Left lobe of liver (tissue), 2 donors: ENCODE measurements around the gene SAFB. TPM values are rescaled to one million over a fixed set of nuclear protein-coding genes. Genes with fewer than 3 reads are reported as not detected.
"Not testable (repeated sequence)": the region's sequence is repeated elsewhere in the genome, so short reads cannot be mapped to it uniquely, and the experiment has no call there.

ENCODE experiments used
- ATAC-seq: fragments of 200-7000 bp; cut with Tn5 transposase; one replicate; pipeline ENCODE4 v1.9.1; 2020; ENCODE audit warnings: mild to moderate bottlenecking, moderate library complexity
- DNase-seq: peaks from one replicate; pipeline ENCODE4 v3.0.0-alpha.2; 2020; ENCODE audit warnings: low spot score
- total RNA-seq: library from RNA; stranded (reverse); gene quantifications from one replicate; pipeline ENCODE4 v1.2.1, GENCODE V29; 2021
- donor health status: DM: no; HTN: no; CAD: no; lungs with moderate emphysema.
- donor health status: DM: no; HTN: yes; CAD: no.

Gene SAFB
- total RNA-seq, 1 donor from 2014 or later = 48.6 TPM

- ATAC-seq (no peak), DNase-seq (no peak)
Measured at GRCh38 chr19:5682107-5682482, 59.2 kb downstream of the SAFB start.

- ATAC-seq (no peak), DNase-seq (no peak)
Measured at GRCh38 chr19:5683177-5683886, 60.4 kb downstream of the SAFB start.

GRCh38 chr19:5684694-5685430, 62.0 kb downstream of the SAFB start:
- ATAC-seq = no peak
- DNase-seq = no peak

- DNase-seq (no peak), ATAC-seq (no peak)
Measured at GRCh38 chr19:5686326-5686646, 63.4 kb downstream of the SAFB start.

GRCh38 chr19:5686647-5687359, 63.9 kb downstream of the SAFB start:
- DNase-seq = peak; percentile 98
- ATAC-seq = peak; percentile 80

- no peak for DNase-seq
- no peak for ATAC-seq
Measured at GRCh38 chr19:5687360-5688198, 64.7 kb downstream of the SAFB start.

- DNase-seq, ATAC-seq: not testable (repeated sequence)
Measured at GRCh38 chr19:5688262-5688881, 65.5 kb downstream of the SAFB start.

- peak; percentile 99 for DNase-seq
- peak; percentile 70 for ATAC-seq
Measured at GRCh38 chr19:5690125-5690954, 67.5 kb downstream of the SAFB start, which contains the start of gene RPL36. Gene RPL36, plus strand, starts transcription at chr19:5690295. Its CDS starts 213 bp downstream, at chr19:5690508.

- ATAC-seq (no peak), DNase-seq (no peak)
Measured at GRCh38 chr19:5690955-5691821, 68.3 kb downstream of the SAFB start.

- no peak for ATAC-seq
- no peak for DNase-seq
Measured at GRCh38 chr19:5691822-5692722, 69.2 kb downstream of the SAFB start.

- ATAC-seq (no peak), DNase-seq (no peak)
Measured at GRCh38 chr19:5692723-5693194, 69.9 kb downstream of the SAFB start.

GRCh38 chr19:5693195-5694166, 70.6 kb downstream of the SAFB start:
- DNase-seq = peak; percentile 47
- no peak for ATAC-seq

GRCh38 chr19:5694167-5694955, 71.5 kb downstream of the SAFB start:
- ATAC-seq (no peak), DNase-seq (no peak)

GRCh38 chr19:5694956-5695648, 72.2 kb downstream of the SAFB start:
- no peak for ATAC-seq
- no peak for DNase-seq

- DNase-seq = no peak
- no peak for ATAC-seq
Measured at GRCh38 chr19:5695649-5696195, 72.8 kb downstream of the SAFB start.
